GM23248 (cell line): Measurements from ENCODE around the gene SPTSSA. TPM values are rescaled to one million over a fixed set of nuclear protein-coding genes. Genes with fewer than 3 reads are reported as not detected.
"Not testable (repeated sequence)": the region's sequence is repeated elsewhere in the genome, so short reads cannot be mapped to it uniquely, and the experiment has no call there.

Experiments used
- DNase-seq: peaks from one replicate; pipeline ENCODE4 v3.0.0-alpha.2; 2015
- H2AFZ ChIP-seq: fragments of 200-600 bp; sonication (generic); 2 replicates; pipeline ENCODE4 v1.6.1; 2016; ENCODE audit warnings: antibody characterized with exemption
- H3F3A ChIP-seq: fragments of 200-600 bp; sonication (generic); 2 replicates; pipeline ENCODE4 v1.6.1; 2016; ENCODE audit warnings: mild to moderate bottlenecking, antibody characterized with exemption, mixed run types; ENCODE audit not compliant: insufficient read depth
- H3K27ac ChIP-seq: fragments of 200-600 bp; sonication (generic); 2 replicates; pipeline ENCODE4 v1.5.1; 2016; ENCODE audit warnings: mild to moderate bottlenecking
- H3K27me3 ChIP-seq: fragments of 200-600 bp; sonication (generic); replicated peaks from 2 replicates; pipeline ENCODE4 v1.6.1; 2016; ENCODE audit warnings: mild to moderate bottlenecking; ENCODE audit not compliant: insufficient read depth
- H3K36me3 ChIP-seq: fragments of 200-600 bp; sonication (generic); 2 replicates; pipeline ENCODE4 v1.6.1; 2016; ENCODE audit warnings: low read depth, mild to moderate bottlenecking
- H3K4me1 ChIP-seq: fragments of 200-600 bp; sonication (generic); 2 replicates; pipeline ENCODE4 v1.6.1; 2016; ENCODE audit warnings: mild to moderate bottlenecking; ENCODE audit not compliant: insufficient read depth
- H3K4me2 ChIP-seq: fragments of 200-600 bp; sonication (generic); one replicate; pipeline ENCODE4 v1.6.1; 2016; ENCODE audit warnings: mild to moderate bottlenecking; ENCODE audit not compliant: unreplicated experiment
- H3K4me3 ChIP-seq: fragments of 200-600 bp; sonication (generic); 2 replicates; pipeline ENCODE4 v1.5.1; 2016; ENCODE audit warnings: mild to moderate bottlenecking
- H3K79me2 ChIP-seq: fragments of 200-600 bp; sonication (generic); 2 replicates; pipeline ENCODE4 v1.6.1; 2016; ENCODE audit warnings: mild to moderate bottlenecking; ENCODE audit not compliant: insufficient read depth
- H3K9ac ChIP-seq: fragments of 200-600 bp; sonication (generic); 2 replicates; pipeline ENCODE4 v1.6.1; 2016; ENCODE audit warnings: mild to moderate bottlenecking
- H3K9me2 ChIP-seq: fragments of 200-600 bp; sonication (generic); 2 replicates; pipeline ENCODE4 v1.6.1; 2016; ENCODE audit warnings: mixed run types, mild to moderate bottlenecking, moderate library complexity; ENCODE audit not compliant: insufficient read depth
- H3K9me3 ChIP-seq: fragments of 200-600 bp; sonication (generic); one replicate; pipeline ENCODE4 v1.6.1; 2017; ENCODE audit warnings: low read depth
- H4K20me1 ChIP-seq: fragments of 200-600 bp; sonication (generic); 2 replicates; pipeline ENCODE4 v1.6.0; 2016; ENCODE audit not compliant: insufficient read depth
- EZH2 ChIP-seq: fragments of 200-600 bp; sonication (generic); IDR thresholded peaks from 2 replicates; pipeline ENCODE4 v1.6.1; 2018; ENCODE audit warnings: antibody characterized with exemption, mild to moderate bottlenecking; ENCODE audit not compliant: insufficient read depth, poor library complexity, severe bottlenecking
- EZH2phosphoT487 ChIP-seq: fragments of 200-600 bp; sonication (generic); IDR thresholded peaks from 2 replicates; pipeline ENCODE4 v1.6.1; 2018; ENCODE audit warnings: antibody characterized with exemption, moderate library complexity, mild to moderate bottlenecking, low read depth; ENCODE audit not compliant: insufficient read depth
- WGBS, 2 experiments: methylation state at CpG; one replicate each; pipeline ENCODE4 v1.1.6; 2015 to 2017; ENCODE audit warnings: low lambda C conversion rate in 2 of 2, low coverage in 1 of 2; ENCODE audit errors: missing lambda C conversion rate in 2 of 2; 5-methylcytosine and 5-hydroxymethylcytosine counted together
- in situ Hi-C: fragments of 300-500 bp; cut with MboI; formaldehyde crosslinking; loops from 2 replicates; pipeline ENCODE4 v1.15.0; 2020
- polyA plus RNA-seq: library from polyadenylated mRNA; unstranded; fragments of >200 nt; fragmentation: Nextera tagmentation; extraction: Ambion mirVana; gene quantifications from 2 replicates; pipeline ENCODE4 v1.2.1, GENCODE V29; 2016
- total RNA-seq: library from RNA; depleted of rRNA; stranded (reverse); fragments of >200 nt; shearing (Covaris generic); gene quantifications from 2 replicates; pipeline ENCODE4 v1.2.3, GENCODE V29; 2014

SPTSSA gene
- total and polyA plus RNA-seq, 2 experiments from 2014 or later = 13.5 to 19.0 TPM

GRCh38 chr14:34436960-34437728, 24.9 kb downstream of the SPTSSA start:
- H3K27ac ChIP-seq = no peak overlapping the region
- no peak overlapping the region for H3K4me3 ChIP-seq
- H4K20me1 ChIP-seq = no peaks in the 10 kb centered on the region; the same call in 1 of the 2 replicates
- no peaks in the 10 kb centered on the region for H3K9me2 ChIP-seq
- peaks cover 51% of the 10 kb centered on the region for H3K79me2 ChIP-seq
- no peak for DNase-seq
- H3K27me3 ChIP-seq = no peaks in the 10 kb centered on the region
- peak overlapping the region; percentile 39 for H3K4me2 ChIP-seq
- no peaks in the 10 kb centered on the region for H3K9me3 ChIP-seq
- 100% methylated on average over 1 of the region's 1 CpG for WGBS, 2 experiments
- H3F3A ChIP-seq = peaks cover 21% of the 10 kb centered on the region
- no peaks in the 10 kb centered on the region for H3K36me3 ChIP-seq
- H3K4me1 ChIP-seq = peaks cover 16% of the 10 kb centered on the region
- TF ChIP-seq EZH2phosphoT487 (no peak), EZH2 (no peak)
- H3K9ac ChIP-seq = no peak overlapping the region
- H2AFZ ChIP-seq = no peak overlapping the region
- in situ Hi-C loops = no loop called here

- H2AFZ ChIP-seq = no peak overlapping the region
- peaks cover 21% of the 10 kb centered on the region for H3F3A ChIP-seq
- 48 to 57% methylated on average over 1 of the region's 1 CpG for WGBS, 2 experiments
- H3K9me2 ChIP-seq = no peaks in the 10 kb centered on the region
- peak overlapping the region; percentile 39 for H3K4me2 ChIP-seq
- no peaks in the 10 kb centered on the region for H3K9me3 ChIP-seq
- no peaks in the 10 kb centered on the region for H3K36me3 ChIP-seq
- H3K4me1 ChIP-seq = peaks cover 16% of the 10 kb centered on the region
- peak; percentile 72 for DNase-seq
- 0 out of 2 replicates have a peak, but pooled peaks have one; percentile 67 for TF ChIP-seq EZH2phosphoT487
- no peak for TF ChIP-seq EZH2
- H3K9ac ChIP-seq = no peak overlapping the region
- H3K27ac ChIP-seq = peak overlapping the region; percentile 6; the same call in 1 of the 2 replicates
- H4K20me1 ChIP-seq = no peaks in the 10 kb centered on the region; the same call in 1 of the 2 replicates
- in situ Hi-C loops = no loop called here
- peaks cover 47% of the 10 kb centered on the region for H3K79me2 ChIP-seq
- no peak overlapping the region for H3K4me3 ChIP-seq
- no peaks in the 10 kb centered on the region for H3K27me3 ChIP-seq
Measured at GRCh38 chr14:34436118-34436905, 25.7 kb downstream of the SPTSSA start.

DNA sequence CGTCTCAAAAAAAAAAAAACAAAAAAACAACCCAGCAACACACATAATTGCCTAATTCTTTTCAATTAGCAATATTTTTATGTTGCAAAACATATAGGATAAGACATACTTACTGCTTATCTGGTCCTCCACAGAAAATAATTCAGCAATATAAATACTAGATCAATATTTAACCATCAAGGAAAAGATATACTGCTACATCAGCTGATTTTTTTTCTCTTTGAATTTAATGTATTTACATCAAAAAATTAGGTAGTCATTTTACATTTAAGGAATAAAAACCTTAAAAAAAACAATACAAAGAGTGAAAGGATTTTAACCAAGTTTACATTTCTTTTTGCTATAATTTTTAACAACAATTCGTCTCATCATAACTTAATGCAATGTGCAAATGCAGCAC, 28.1 kb downstream of the SPTSSA start:
- Histone ChIP-seq H2AFZ (no peak overlapping the region), H3K4me3 (no peak overlapping the region), H3K36me3 (no peaks in the 10 kb centered on the region), H3K4me1 (peaks cover 16% of the 10 kb centered on the region), H3F3A (peaks cover 21% of the 10 kb centered on the region), H4K20me1 (no peaks in the 10 kb centered on the region; the same call in 1 of the 2 replicates), H3K27me3 (no peaks in the 10 kb centered on the region), H3K27ac (no peak overlapping the region), H3K9ac (no peak overlapping the region), H3K79me2 (peaks cover 28% of the 10 kb centered on the region), H3K9me3 (no peaks in the 10 kb centered on the region), H3K4me2 (no peak overlapping the region), H3K9me2 (no peaks in the 10 kb centered on the region)
- TF ChIP-seq EZH2phosphoT487 (no peak), EZH2 (no peak)
- DNase-seq = no peak
- in situ Hi-C loops = no loop called here
- WGBS, 2 experiments = 98 to 100% methylated on average over 2 of the region's 2 CpGs

GRCh38 chr14:34428102-34428466, 34.0 kb downstream of the SPTSSA start:
- H3K4me3 ChIP-seq, H2AFZ ChIP-seq, H3K9me3 ChIP-seq, H3K9me2 ChIP-seq, H3K9ac ChIP-seq, in situ Hi-C loops, H3K4me2 ChIP-seq, H3F3A ChIP-seq, H4K20me1 ChIP-seq, H3K4me1 ChIP-seq, H3K36me3 ChIP-seq, H3K27ac ChIP-seq, H3K27me3 ChIP-seq, DNase-seq, H3K79me2 ChIP-seq: not testable (repeated sequence)
- 85 to 91% methylated on average over 5 of the region's 5 CpGs for WGBS, 2 experiments
